ENCODE measurements around the gene CDH4. TPM values are rescaled to one million over a fixed set of nuclear protein-coding genes. Genes with fewer than 3 reads are reported as not detected.

CDH4 gene
- total and polyA plus RNA-seq, 2 of the 8 experiments (the other 6 are each of a cell fraction or from before 2014, with no cell fraction given) = 4.3 to 7.9 TPM

GRCh38 chr20:61985096-61985495, 733.0 kb downstream of the CDH4 start (continued):
- TF ChIP-seq CHD7 (IDR thresholded peaks at IDR 0.05; ENCODE audit: insufficient replicate concordance, low read length) (no peak), GTF2F1 (IDR thresholded peaks at IDR 0.05; ENCODE audit: borderline replicate concordance, low read depth, low read length) (no peak), CHD2 (IDR thresholded peaks at IDR 0.05; ENCODE audit: low read length) (no peak), POLR2AphosphoS5 (IDR thresholded peaks at IDR 0.05; ENCODE audit: low read depth, low read length) (no peak), HDAC2 (IDR thresholded peaks at IDR 0.05; ENCODE audit: borderline replicate concordance in 1 of 2, low read depth in 2 of 2, low read length in 2 of 2) (no peak), NRF1 (IDR thresholded peaks at IDR 0.05; ENCODE audit: low read depth, low read length) (no peak), SP1 (IDR thresholded peaks at IDR 0.05; ENCODE audit: low read depth, low read length) (no peak)

Measured in H1 (cell line).